Panc1 (cell line): ENCODE data around the gene CETP. TPM values are rescaled to one million over a fixed set of nuclear protein-coding genes. Genes with fewer than 3 reads are reported as not detected.

Experiments
- ATAC-seq: fragments of 200-7000 bp; cut with Tn5 transposase; 2 replicates; pipeline ENCODE4 v1.9.1; 2020; ENCODE audit warnings: mild to moderate bottlenecking, moderate library complexity
- BruUV-seq: library from RNA; stranded (reverse); fragments of 400-500 nt; replicated peaks from 2 replicates; lab custom pipeline; 2021; lab: Mats Ljungman, UMichigan
- CTCF ChIA-PET: fragments of 300-600 bp; sonication (Branson Sonifier 250); formaldehyde crosslinking; loops from one replicate; lab custom pipeline; 2022; ENCODE audit warnings: antibody characterized with exemption; lab: Charles Lee
- POLR2A ChIA-PET: fragments of 300-600 bp; sonication (Branson Sonifier 250); formaldehyde crosslinking; loops from one replicate; lab custom pipeline; 2022; ENCODE audit warnings: antibody characterized with exemption; lab: Charles Lee
- DNase-seq: peaks from one replicate; pipeline ENCODE4 v3.0.0-alpha.2; 2010; ENCODE audit warnings: low read depth, low spot score
- H3K27ac ChIP-seq: 2 replicates; pipeline ENCODE4 v1.5.1; 2011; ENCODE audit warnings: mild to moderate bottlenecking, low read length, inconsistent platforms
- H3K27me3 ChIP-seq: fragments of 200-500 bp; sonication (Bioruptor generic); 2 replicates; pipeline ENCODE4 v1.6.0; 2014; ENCODE audit warnings: low read length, inconsistent platforms; ENCODE audit not compliant: control insufficient read depth, insufficient read depth
- H3K36me3 ChIP-seq: fragments of 200-500 bp; sonication (Bioruptor generic); 2 replicates; pipeline ENCODE4 v1.5.1; 2014; ENCODE audit warnings: inconsistent platforms, mild to moderate bottlenecking, low read length, moderate library complexity; ENCODE audit not compliant: control insufficient read depth, insufficient read depth
- H3K4me1 ChIP-seq: 2 replicates; pipeline ENCODE4 v1.5.1; 2011; ENCODE audit warnings: inconsistent platforms, mild to moderate bottlenecking, low read length, moderate library complexity; ENCODE audit not compliant: control insufficient read depth, insufficient read depth
- H3K4me3 ChIP-seq, 2 experiments: 2 replicates each; pipeline ENCODE4 v1.5.1; 2011 to 2012; ENCODE audit warnings: low read depth in 2 of 2, low read length in 2 of 2, mild to moderate bottlenecking in 2 of 2, inconsistent platforms in 1 of 2, moderate library complexity in 1 of 2
- H3K9me3 ChIP-seq: fragments of 200-500 bp; sonication (Bioruptor generic); 2 replicates; pipeline ENCODE4 v1.5.1; 2014; ENCODE audit warnings: low read depth, mild to moderate bottlenecking, inconsistent platforms, low read length, moderate library complexity; ENCODE audit not compliant: control insufficient read depth, insufficient read depth
- CTCF ChIP-seq: fragments of 450-650 bp; IDR thresholded peaks from 2 replicates; pipeline ENCODE4 v1.5.1; 2017; ENCODE audit warnings: mild to moderate bottlenecking
- POLR2AphosphoS5 ChIP-seq: IDR thresholded peaks from 2 replicates; pipeline ENCODE4 v1.6.1; 2012; ENCODE audit warnings: mild to moderate bottlenecking, low read depth, low read length, moderate library complexity
- SIN3A ChIP-seq: IDR thresholded peaks from 2 replicates; pipeline ENCODE4 v1.6.1; 2012; ENCODE audit warnings: low read depth, mild to moderate bottlenecking, low read length, moderate library complexity, borderline replicate concordance; ENCODE audit not compliant: insufficient read depth
- TCF7L2 ChIP-seq: IDR thresholded peaks from 2 replicates; pipeline ENCODE4 v1.6.1; 2011; ENCODE audit warnings: mild to moderate bottlenecking, low read depth, low read length, inconsistent platforms
- in situ Hi-C: cut with HindIII; loops from 2 replicates; pipeline ENCODE4 v1.10.0; 2016; ENCODE audit warnings: low sequenced_read_pairs, low pct_unique_long_range_greater_than_20kb
- intact Hi-C: fragments of 100-400 bp; cut with micrococcal nuclease; formaldehyde crosslinking; loops from one replicate; pipeline ENCODE4 v1.10.0; 2022; ENCODE audit not compliant: unreplicated experiment
- total RNA-seq: library from RNA; stranded (reverse); gene quantifications from one replicate; pipeline ENCODE4 v1.2.1, GENCODE V29; 2021; ENCODE audit not compliant: unreplicated experiment
- TF ChIP-seq, protein P1 (sequence below), 2 experiments: IDR thresholded peaks; 2 replicates each; pipeline ENCODE4 v1.6.1; 2011 to 2012; ENCODE audit warnings: low read depth in 2 of 2, control low read depth in 1 of 2, low read length in 1 of 2, mild to moderate bottlenecking in 1 of 2, moderate library complexity in 1 of 2; ENCODE audit not compliant: insufficient read depth in 1 of 2

The CETP gene
- total RNA-seq, 1 experiment from 2014 or later = not detected

- H3K36me3 ChIP-seq = no peaks in the 10 kb centered on the region
- DNase-seq (no peak), ATAC-seq (no peak)
- no peaks in the 10 kb centered on the region for H3K4me1 ChIP-seq
- ChIA-PET POLR2A (no interaction called here), CTCF (no interaction called here)
- no peak overlapping the region for H3K27ac ChIP-seq
- BruUV-seq = no TSS peak
- TF ChIP-seq POLR2AphosphoS5 (no peak), CTCF (no peak), TCF7L2 (no peak), SIN3A (no peak)
- TF ChIP-seq, protein P1, sequence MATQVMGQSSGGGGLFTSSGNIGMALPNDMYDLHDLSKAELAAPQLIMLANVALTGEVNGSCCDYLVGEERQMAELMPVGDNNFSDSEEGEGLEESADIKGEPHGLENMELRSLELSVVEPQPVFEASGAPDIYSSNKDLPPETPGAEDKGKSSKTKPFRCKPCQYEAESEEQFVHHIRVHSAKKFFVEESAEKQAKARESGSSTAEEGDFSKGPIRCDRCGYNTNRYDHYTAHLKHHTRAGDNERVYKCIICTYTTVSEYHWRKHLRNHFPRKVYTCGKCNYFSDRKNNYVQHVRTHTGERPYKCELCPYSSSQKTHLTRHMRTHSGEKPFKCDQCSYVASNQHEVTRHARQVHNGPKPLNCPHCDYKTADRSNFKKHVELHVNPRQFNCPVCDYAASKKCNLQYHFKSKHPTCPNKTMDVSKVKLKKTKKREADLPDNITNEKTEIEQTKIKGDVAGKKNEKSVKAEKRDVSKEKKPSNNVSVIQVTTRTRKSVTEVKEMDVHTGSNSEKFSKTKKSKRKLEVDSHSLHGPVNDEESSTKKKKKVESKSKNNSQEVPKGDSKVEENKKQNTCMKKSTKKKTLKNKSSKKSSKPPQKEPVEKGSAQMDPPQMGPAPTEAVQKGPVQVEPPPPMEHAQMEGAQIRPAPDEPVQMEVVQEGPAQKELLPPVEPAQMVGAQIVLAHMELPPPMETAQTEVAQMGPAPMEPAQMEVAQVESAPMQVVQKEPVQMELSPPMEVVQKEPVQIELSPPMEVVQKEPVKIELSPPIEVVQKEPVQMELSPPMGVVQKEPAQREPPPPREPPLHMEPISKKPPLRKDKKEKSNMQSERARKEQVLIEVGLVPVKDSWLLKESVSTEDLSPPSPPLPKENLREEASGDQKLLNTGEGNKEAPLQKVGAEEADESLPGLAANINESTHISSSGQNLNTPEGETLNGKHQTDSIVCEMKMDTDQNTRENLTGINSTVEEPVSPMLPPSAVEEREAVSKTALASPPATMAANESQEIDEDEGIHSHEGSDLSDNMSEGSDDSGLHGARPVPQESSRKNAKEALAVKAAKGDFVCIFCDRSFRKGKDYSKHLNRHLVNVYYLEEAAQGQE (IDR thresholded peaks at IDR 0.05; ENCODE audit: insufficient read depth in 1 of 2, low read depth in 2 of 2, low read length in 1 of 2) = no peak
- H3K4me3 ChIP-seq = no peak overlapping the region
- intact Hi-C loops = no loop called here
- H3K9me3 ChIP-seq = no peaks in the 10 kb centered on the region
- H3K27me3 ChIP-seq = no peaks in the 10 kb centered on the region
- in situ Hi-C loops = no loop called here
These were observed 51.5 kb downstream of the CETP start for GRCh38 chr16:57013229-57013628.

- intact Hi-C loops = no loop called here
- no peak for ATAC-seq
- ChIA-PET CTCF (no interaction called here), POLR2A (no interaction called here)
- BruUV-seq = no TSS peak
- H3K4me1 ChIP-seq = no peaks in the 10 kb centered on the region
- DNase-seq = no peak
- no peak overlapping the region for H3K4me3 ChIP-seq
- in situ Hi-C loops = no loop called here
- H3K27me3 ChIP-seq = no peaks in the 10 kb centered on the region
- no peak overlapping the region for H3K27ac ChIP-seq
- TF ChIP-seq, protein P1 (IDR thresholded peaks at IDR 0.05; ENCODE audit: insufficient read depth in 1 of 2, low read depth in 2 of 2, low read length in 1 of 2) = no peak
- TF ChIP-seq CTCF = no peak
- TF ChIP-seq TCF7L2 = no peak
- TF ChIP-seq POLR2AphosphoS5 = no peak
- TF ChIP-seq SIN3A = no peak
- no peaks in the 10 kb centered on the region for H3K36me3 ChIP-seq
- H3K9me3 ChIP-seq = no peaks in the 10 kb centered on the region
These were observed 52.2 kb downstream of the CETP start for GRCh38 chr16:57013902-57014301.
